AG04450 (cell line): Measurements from ENCODE around the gene ITGB4. TPM values are rescaled to one million over a fixed set of nuclear protein-coding genes. Genes with fewer than 3 reads are reported as not detected.

Source experiments
- CTCF ChIA-PET: fragments of 300-600, 350-600 bp; formaldehyde crosslinking; extraction: SDS; loops from one replicate; lab custom pipeline; 2022; ENCODE audit warnings: antibody characterized with exemption, inconsistent platforms; lab: Charles Lee
- POLR2A ChIA-PET: fragments of 350-600 bp; formaldehyde crosslinking; extraction: SDS; loops from one replicate; lab custom pipeline; 2021; ENCODE audit warnings: antibody characterized with exemption, inconsistent platforms; lab: Yijun Ruan, JAX
- DNase-seq: peaks from one replicate; pipeline ENCODE4 v3.0.0-alpha.2; 2011; ENCODE audit warnings: low read depth, low spot score
- H3K27ac ChIP-seq: one replicate; pipeline ENCODE4 v1.5.1; 2012; ENCODE audit warnings: low read depth, low read length, control low read depth
- H3K27me3 ChIP-seq: one replicate; pipeline ENCODE4 v1.6.0; 2012; ENCODE audit warnings: low read length; ENCODE audit not compliant: control insufficient read depth, insufficient read depth
- H3K4me3 ChIP-seq: 2 replicates; pipeline ENCODE4 v1.5.1; 2011; ENCODE audit warnings: mild to moderate bottlenecking, low read depth, low read length, control low read depth
- H3K9me3 ChIP-seq: 2 replicates; pipeline ENCODE4 v1.5.1; 2012; ENCODE audit warnings: low read length; ENCODE audit not compliant: control insufficient read depth, insufficient read depth
- CTCF ChIP-seq: IDR thresholded peaks from 2 replicates; pipeline ENCODE4 v1.5.1; 2011; ENCODE audit warnings: low read depth, low read length, control low read depth, inconsistent platforms
- polyA plus RNA-seq: library from polyadenylated mRNA; depleted of rRNA; stranded (reverse); fragments of >200 nt; gene quantifications from 2 replicates; pipeline ENCODE4 v1.2.3, GENCODE V29; 2011

Gene ITGB4
- polyA plus RNA-seq, 1 experiment, result 0.31 TPM

GRCh38 chr17:75691801-75692626 is 29.2 kb upstream of the ITGB4 start:
- H3K4me3 ChIP-seq, result no peak overlapping the region
- ChIA-PET CTCF (interaction anchor here (1.2 to 3.1 kb wide), 3 partner anchors 36 to 59 kb away, joined by 3 to 11 read pairs (median 8); partner anchors contain the start of gene SMIM5), POLR2A (no interaction called here)
- TF ChIP-seq CTCF, result no peak
- no peaks in the 10 kb centered on the region for H3K9me3 ChIP-seq
- H3K27ac ChIP-seq, result no peak overlapping the region
- DNase-seq, result no peak
- H3K27me3 ChIP-seq, result no peaks in the 10 kb centered on the region

- Histone ChIP-seq H3K27me3 (no peaks in the 10 kb centered on the region), H3K9me3 (no peaks in the 10 kb centered on the region; the same call in 1 of the 2 replicates), H3K4me3 (no peak overlapping the region), H3K27ac (no peak overlapping the region)
- CTCF ChIA-PET, result interaction anchor here (1.2 to 3.1 kb wide), 3 partner anchors 37 to 60 kb away, joined by 3 to 11 read pairs (median 8); partner anchors contain the start of gene SMIM5
- TF ChIP-seq CTCF, result no peak
- no peak for DNase-seq
- POLR2A ChIA-PET, result no interaction called here
Observed at GRCh38 chr17:75692976-75693375, 28.3 kb upstream of the ITGB4 start.

- Histone ChIP-seq H3K27ac (peak overlapping the region; percentile 31), H3K4me3 (no peak overlapping the region), H3K9me3 (no peaks in the 10 kb centered on the region; the same call in 1 of the 2 replicates), H3K27me3 (no peaks in the 10 kb centered on the region)
- POLR2A ChIA-PET, result interaction anchor here (0.6 kb wide), 1 partner anchor 10 kb away, joined by 3 read pairs; no protein-coding TSS in a partner anchor
- no peak for DNase-seq
- TF ChIP-seq CTCF, result no peak
- CTCF ChIA-PET, result interaction anchor here (0.6 to 3.1 kb wide), 3 partner anchors 19 to 61 kb away, joined by 3 to 11 read pairs (median 3); partner anchors contain the start of gene SMIM5
Observed at GRCh38 chr17:75693500-75694481, 27.5 kb upstream of the ITGB4 start.

- ChIA-PET POLR2A (no interaction called here), CTCF (interaction anchor here (3.1 kb wide), 1 partner anchor 62 kb away, joined by 11 read pairs; the partner anchor contains the start of gene SMIM5)
- Histone ChIP-seq H3K27me3 (no peaks in the 10 kb centered on the region), H3K4me3 (no peak overlapping the region), H3K9me3 (no peaks in the 10 kb centered on the region; the same call in 1 of the 2 replicates), H3K27ac (no peak overlapping the region)
- DNase-seq, result no peak
- TF ChIP-seq CTCF, result no peak
Observed at GRCh38 chr17:75694536-75694935, 26.7 kb upstream of the ITGB4 start.
